ENCODE measurements around the gene C20orf144.
A peak's percentile ranks its signal among the peaks of the same experiment; 100 is the strongest.
"Not testable (repeated sequence)": the region's sequence is repeated elsewhere in the genome, so short reads cannot be mapped to it uniquely, and the experiment has no call there.

The C20orf144 gene

GRCh38 chr20:33689973-33690372 lies 27.8 kb downstream of the C20orf144 start:
- peak; percentile 46 for ATAC-seq (replicated peaks)
- Mint-ChIP-seq H3K4me3 (peak overlapping the region; percentile 56 to 57), H3K4me1 (ENCODE audit: low read depth in 2 of 2) (peaks cover 13 to 21% of the 10 kb centered on the region in 2 donors), H3K27me3 (no peaks in the 10 kb centered on the region), H3K27ac (peak overlapping the region; percentile 75 to 78), H3K36me3 (ENCODE audit: insufficient read depth) (peaks cover 6% of the 10 kb centered on the region), H3K9me3 (no peaks in the 10 kb centered on the region)
- peak in 2 of 3 experiments; percentile 42 for DNase-seq

DNA sequence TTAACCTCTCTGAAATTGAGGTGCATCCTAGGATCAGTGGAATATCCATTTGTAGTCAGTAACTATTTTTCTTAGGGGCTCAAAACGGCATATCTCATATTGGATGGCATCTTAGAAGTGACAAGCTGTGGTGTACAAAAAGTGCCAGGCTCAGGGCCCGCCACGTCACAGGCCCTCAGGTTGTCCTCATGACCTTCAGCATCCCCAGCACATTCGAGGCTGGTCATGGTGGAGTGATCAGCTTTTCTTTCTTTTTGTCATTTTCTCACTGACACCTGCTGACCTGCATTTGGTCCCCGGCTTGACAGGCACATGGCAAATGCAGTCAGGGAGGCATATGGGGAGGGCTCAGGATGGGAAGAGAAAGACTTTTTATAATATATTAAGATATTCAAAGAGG lies 31.2 kb downstream of the C20orf144 start:
- Mint-ChIP-seq H3K4me3 (no peak overlapping the region), H3K27ac (no peak overlapping the region)
- ATAC-seq (replicated peaks): no peak

DNA sequence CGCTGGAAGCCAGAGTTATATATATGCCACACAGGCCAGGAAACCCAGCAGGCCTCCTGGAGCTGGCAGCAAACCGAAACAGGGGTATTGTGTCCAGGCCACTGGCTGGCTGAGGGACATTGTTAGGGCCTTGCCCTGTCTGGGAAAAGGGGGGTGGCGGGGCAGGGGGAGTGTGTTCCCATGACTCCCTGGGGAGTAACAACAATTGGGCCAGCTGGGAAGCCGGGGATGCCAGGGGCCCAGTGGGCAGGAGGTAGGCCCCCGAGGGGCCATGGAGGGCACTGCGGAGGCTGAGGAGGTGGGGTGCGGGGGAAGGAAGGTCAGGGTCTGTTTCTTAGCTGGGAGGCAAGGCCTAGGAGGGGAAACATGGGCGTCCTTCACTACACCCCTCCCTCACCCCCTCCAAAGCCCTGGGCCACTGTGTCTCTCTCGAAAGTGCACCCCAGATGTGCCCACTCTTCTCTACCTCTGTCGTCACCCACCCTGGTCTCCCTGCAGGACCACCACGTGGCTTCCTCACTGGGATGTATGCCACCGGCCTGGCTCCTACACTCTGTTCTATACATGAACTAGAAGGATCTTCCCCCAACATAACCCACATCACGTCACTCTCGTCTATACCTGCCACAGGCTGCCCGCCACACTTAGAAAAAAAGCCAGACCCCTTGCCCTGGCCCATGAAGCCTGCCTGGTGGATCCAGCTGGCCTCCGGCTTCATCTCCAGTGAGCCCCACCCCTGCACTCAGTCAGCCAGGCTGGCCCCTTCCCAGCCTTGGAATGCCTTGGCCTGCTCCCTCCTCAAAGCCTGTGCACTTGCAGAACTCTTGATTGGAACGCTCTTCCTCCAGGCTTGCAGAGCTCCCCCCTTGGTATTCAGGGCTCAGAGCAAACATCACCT lies 31.9 kb downstream of the C20orf144 start:
- H3K4me3 Mint-ChIP-seq: no peak overlapping the region
- ATAC-seq (replicated peaks) (no peak), DNase-seq (no peak)
- H3K27me3 Mint-ChIP-seq: no peaks in the 10 kb centered on the region
- H3K4me1 Mint-ChIP-seq (ENCODE audit: low read depth in 2 of 2): peaks cover 8 to 11% of the 10 kb centered on the region in 2 donors
- H3K36me3 Mint-ChIP-seq (ENCODE audit: insufficient read depth): no peaks in the 10 kb centered on the region
- H3K27ac Mint-ChIP-seq: no peak overlapping the region
- no peaks in the 10 kb centered on the region for H3K9me3 Mint-ChIP-seq

More for the DNA sequence above, 31.2 kb downstream of the C20orf144 start:
- Mint-ChIP-seq H3K27me3 (no peaks in the 10 kb centered on the region), H3K4me1 (ENCODE audit: low read depth in 2 of 2) (peaks cover 8 to 11% of the 10 kb centered on the region in 2 donors), H3K36me3 (ENCODE audit: insufficient read depth) (no peaks in the 10 kb centered on the region), H3K9me3 (no peaks in the 10 kb centered on the region)
- DNase-seq: no peak

DNA sequence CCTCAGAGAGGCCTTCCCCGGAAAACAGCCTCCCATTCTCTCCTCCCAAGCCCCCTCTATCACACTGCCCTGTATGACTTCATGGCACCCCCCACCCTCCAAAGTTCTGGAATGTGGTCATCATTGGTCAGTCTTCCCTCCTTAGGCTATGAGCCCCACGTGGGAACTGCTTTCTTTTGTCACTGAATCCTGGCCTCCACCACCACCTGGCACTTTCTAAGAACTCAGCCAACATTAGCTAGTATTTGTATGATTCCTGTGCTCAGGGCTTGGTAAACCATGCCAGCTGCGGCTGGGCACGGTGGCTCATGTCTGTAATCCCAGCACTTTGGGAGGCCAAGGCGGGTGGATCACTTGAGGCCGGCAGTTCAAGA lies 32.5 kb downstream of the C20orf144 start:
- Mint-ChIP-seq H3K27me3 (no peaks in the 10 kb centered on the region), H3K27ac (no peak overlapping the region), H3K4me1 (ENCODE audit: low read depth in 2 of 2) (peaks cover 7 to 11% of the 10 kb centered on the region in 2 donors), H3K4me3 (no peak overlapping the region), H3K9me3 (no peaks in the 10 kb centered on the region), H3K36me3 (ENCODE audit: insufficient read depth) (no peaks in the 10 kb centered on the region)
- DNase-seq: no peak
- ATAC-seq (replicated peaks): no peak

GRCh38 chr20:33696448-33696847 lies 34.3 kb downstream of the C20orf144 start:
- no peaks in the 10 kb centered on the region for H3K27me3 Mint-ChIP-seq
- H3K4me1 Mint-ChIP-seq (ENCODE audit: low read depth in 2 of 2): no peaks in the 10 kb centered on the region
- no peaks in the 10 kb centered on the region for H3K36me3 Mint-ChIP-seq (ENCODE audit: insufficient read depth)
- no peak overlapping the region for H3K27ac Mint-ChIP-seq
- H3K4me3 Mint-ChIP-seq: no peak overlapping the region
- DNase-seq (no peak), ATAC-seq (replicated peaks) (no peak)
- no peaks in the 10 kb centered on the region for H3K9me3 Mint-ChIP-seq

DNA sequence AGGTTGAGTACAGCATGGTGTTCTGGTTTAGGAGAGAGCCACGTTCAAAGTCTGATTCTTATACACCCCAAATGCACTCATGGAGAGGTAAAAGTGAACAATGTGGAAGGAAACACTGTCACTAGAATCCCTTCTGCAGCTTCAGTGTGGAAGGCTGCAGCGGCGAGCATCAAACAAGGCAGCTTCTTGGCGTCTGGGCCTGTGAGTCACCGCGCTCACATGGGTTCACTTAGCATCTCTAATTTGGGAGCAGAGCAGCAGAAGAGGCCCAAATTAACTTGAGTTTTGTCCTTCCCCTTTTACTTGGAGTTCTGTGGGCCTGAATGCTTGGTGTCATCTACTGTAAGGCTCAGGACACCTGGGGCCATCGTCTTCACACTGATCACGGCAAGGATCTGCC lies 35.0 kb downstream of the C20orf144 start:
- no peaks in the 10 kb centered on the region for H3K4me1 Mint-ChIP-seq (ENCODE audit: low read depth in 2 of 2)
- DNase-seq: no peak
- no peaks in the 10 kb centered on the region for H3K9me3 Mint-ChIP-seq
- H3K36me3 Mint-ChIP-seq (ENCODE audit: insufficient read depth): no peaks in the 10 kb centered on the region
- no peaks in the 10 kb centered on the region for H3K27me3 Mint-ChIP-seq
- H3K4me3 Mint-ChIP-seq: no peak overlapping the region
- H3K27ac Mint-ChIP-seq: no peak overlapping the region
- ATAC-seq (replicated peaks): no peak

GRCh38 chr20:33698966-33699365 lies 36.8 kb downstream of the C20orf144 start:
- not testable (repeated sequence) for H3K36me3 Mint-ChIP-seq (ENCODE audit: insufficient read depth); H3K27ac Mint-ChIP-seq; H3K27me3 Mint-ChIP-seq; DNase-seq; ATAC-seq (replicated peaks); H3K4me3 Mint-ChIP-seq; H3K9me3 Mint-ChIP-seq; H3K4me1 Mint-ChIP-seq (ENCODE audit: low read depth in 2 of 2)

DNA sequence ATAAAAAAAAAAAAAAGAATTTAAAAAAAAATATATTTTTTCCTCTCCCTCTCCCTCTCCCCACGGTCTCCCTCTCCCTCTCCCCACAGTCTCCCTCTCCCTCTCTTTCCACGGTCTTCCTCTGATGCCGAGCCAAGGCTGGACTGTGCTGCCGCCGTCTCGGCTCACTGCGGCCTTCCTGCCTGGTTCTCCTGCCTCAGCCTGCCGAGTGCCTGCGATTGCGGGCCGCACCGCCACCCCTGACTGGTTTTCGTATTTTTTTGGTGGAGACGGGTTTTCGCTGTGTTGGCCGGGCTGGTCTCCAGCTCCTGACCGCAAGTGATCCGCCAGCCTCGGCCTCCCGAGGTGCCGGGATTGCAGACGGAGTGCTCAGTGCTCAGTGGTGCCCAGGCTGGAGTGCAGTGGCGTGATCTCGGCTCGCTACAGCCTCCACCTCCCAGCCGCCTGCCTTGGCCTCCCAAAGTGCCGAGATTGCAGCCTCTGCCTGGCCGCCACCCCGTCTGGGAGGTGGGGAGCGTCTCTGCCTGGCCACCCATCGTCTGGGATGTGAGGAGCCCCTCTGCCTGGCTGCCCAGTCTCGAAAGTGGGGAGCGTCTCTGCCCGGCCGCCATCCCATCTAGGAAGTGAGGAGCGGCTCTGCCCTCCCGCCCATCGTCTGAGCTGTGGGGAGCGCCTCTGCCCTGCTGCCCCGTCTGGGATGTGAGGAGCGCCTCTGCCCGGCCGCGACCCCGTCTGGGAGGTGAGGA lies 38.7 kb downstream of the C20orf144 start:
- H3K27ac Mint-ChIP-seq; H3K27me3 Mint-ChIP-seq; H3K9me3 Mint-ChIP-seq; H3K4me3 Mint-ChIP-seq; H3K36me3 Mint-ChIP-seq (ENCODE audit: insufficient read depth); H3K4me1 Mint-ChIP-seq (ENCODE audit: low read depth in 2 of 2); DNase-seq; ATAC-seq (replicated peaks): not testable (repeated sequence)

DNA sequence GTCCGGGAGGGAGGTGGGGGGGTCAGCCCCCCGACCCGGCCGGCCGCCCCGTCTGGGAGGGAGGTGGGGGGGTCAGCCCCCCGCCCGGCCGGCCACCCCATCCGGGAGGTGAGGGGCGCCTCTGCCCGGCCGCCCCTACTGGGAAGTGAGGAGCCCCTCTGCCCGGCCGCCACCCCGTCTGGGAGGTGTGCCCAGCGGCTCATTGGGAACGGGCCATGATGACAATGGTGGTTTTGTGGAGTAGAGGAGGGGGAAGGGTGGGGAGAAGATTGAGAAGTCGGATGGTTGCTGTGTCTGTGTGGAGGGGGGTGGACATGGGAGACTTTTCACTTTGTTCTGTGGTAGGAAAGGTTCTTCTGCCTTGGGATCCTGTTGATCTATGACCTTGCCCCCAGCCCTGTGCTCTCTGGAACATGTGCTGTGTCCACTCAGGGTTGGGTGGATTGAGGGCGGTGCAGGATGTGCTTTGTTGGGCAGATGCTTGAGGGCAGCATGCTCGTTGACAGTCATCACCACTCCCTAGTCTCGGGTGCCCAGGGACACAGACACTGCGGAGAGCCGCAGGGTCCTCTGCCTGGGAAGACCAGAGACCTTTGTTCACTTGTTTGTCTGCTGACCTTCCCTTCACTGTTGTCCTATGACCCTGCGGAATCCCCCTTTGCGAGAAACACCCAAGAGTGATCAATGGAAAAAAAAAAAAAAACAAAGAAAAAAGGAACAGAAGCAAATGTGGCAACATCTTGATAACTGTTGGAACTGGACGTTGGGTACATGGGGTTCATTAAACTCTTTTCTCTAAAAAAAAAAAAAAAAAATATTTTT lies 39.7 kb downstream of the C20orf144 start:
- no peaks in the 10 kb centered on the region for H3K9me3 Mint-ChIP-seq
- DNase-seq (no peak), ATAC-seq (replicated peaks) (no peak)
- H3K27ac Mint-ChIP-seq: no peak overlapping the region
- H3K4me1 Mint-ChIP-seq (ENCODE audit: low read depth in 2 of 2): no peaks in the 10 kb centered on the region
- H3K27me3 Mint-ChIP-seq: no peaks in the 10 kb centered on the region
- H3K4me3 Mint-ChIP-seq: no peak overlapping the region
- H3K36me3 Mint-ChIP-seq (ENCODE audit: insufficient read depth): no peaks in the 10 kb centered on the region

- Mint-ChIP-seq H3K4me1 (ENCODE audit: low read depth in 2 of 2) (no peaks in the 10 kb centered on the region), H3K27me3 (no peaks in the 10 kb centered on the region), H3K4me3 (no peak overlapping the region), H3K36me3 (ENCODE audit: insufficient read depth) (peaks cover 7% of the 10 kb centered on the region), H3K9me3 (no peaks in the 10 kb centered on the region), H3K27ac (peak overlapping the region in 1 of 2 donors; percentile 57)
- no peak for DNase-seq
- no peak for ATAC-seq (replicated peaks)
These were observed 40.7 kb downstream of the C20orf144 start for GRCh38 chr20:33702861-33703260.

- no peaks in the 10 kb centered on the region for H3K27me3 Mint-ChIP-seq
- H3K36me3 Mint-ChIP-seq (ENCODE audit: insufficient read depth): peaks cover 13% of the 10 kb centered on the region
- no peak overlapping the region for H3K4me3 Mint-ChIP-seq
- DNase-seq (no peak), ATAC-seq (replicated peaks) (no peak)
- H3K4me1 Mint-ChIP-seq (ENCODE audit: low read depth in 2 of 2): no peaks in the 10 kb centered on the region
- no peaks in the 10 kb centered on the region for H3K9me3 Mint-ChIP-seq
- no peak overlapping the region for H3K27ac Mint-ChIP-seq
These were observed 41.5 kb downstream of the C20orf144 start for GRCh38 chr20:33703498-33704137.

- no peaks in the 10 kb centered on the region for H3K9me3 Mint-ChIP-seq
- ATAC-seq (replicated peaks): no peak
These were observed 42.2 kb downstream of the C20orf144 start for GRCh38 chr20:33704197-33704924.

More at GRCh38 chr20:33704197-33704924, 42.2 kb downstream of the C20orf144 start:
- H3K27ac Mint-ChIP-seq: no peak overlapping the region
- no peaks in the 10 kb centered on the region for H3K4me1 Mint-ChIP-seq (ENCODE audit: low read depth in 2 of 2)
- H3K4me3 Mint-ChIP-seq: no peak overlapping the region
- no peaks in the 10 kb centered on the region for H3K27me3 Mint-ChIP-seq
- no peak for DNase-seq
- peaks cover 13% of the 10 kb centered on the region for H3K36me3 Mint-ChIP-seq (ENCODE audit: insufficient read depth)
